MCF 10A (cell line): ENCODE data around the gene SLC35G4. TPM values are rescaled to one million over a fixed set of nuclear protein-coding genes. Genes with fewer than 3 reads are reported as not detected.

Experiments used
- microRNA-seq: library from miRNA; unstranded; fragments of <30 nt; microRNA quantifications from one replicate; pipeline ENCODE4 v1.2.0, GENCODE V29; 2022
- total RNA-seq: library from RNA; stranded (reverse); gene quantifications from 2 replicates; pipeline ENCODE4 v1.2.3, GENCODE V29; 2022

Gene SLC35G4
- total RNA-seq, 1 experiment from 2014 or later = not detected

Small RNA genes lying within 50 kb of the gene (microRNA-seq; reads per million reads assigned to microRNA genes)
- gene MIR7153 = not detected

Other genes with a start within 250 kb of the SLC35G4 start
- gene GNAL, start 79.7 kb downstream of the SLC35G4 start, total RNA-seq = 1.6 and 2.3 TPM in 2 replicates
- gene CHMP1B, start 241.8 kb downstream of the SLC35G4 start, total RNA-seq = 39.7 and 50.1 TPM in 2 replicates